Brain microvascular endothelial cell (primary cell): ENCODE measurements around the gene TMEM171.

Experiments used
- DNase-seq: peaks from one replicate; pipeline ENCODE4 v3.0.0-alpha.2; 2020
- H3K27ac ChIP-seq: fragments of 250-450 bp; sonication (Bioruptor Pico); 2 replicates; pipeline ENCODE4 v1.5.1; 2020; ENCODE audit warnings: mild to moderate bottlenecking, moderate library complexity
- H3K27me3 ChIP-seq: fragments of 250-450 bp; sonication (Bioruptor Pico); replicated peaks from 2 replicates; pipeline ENCODE4 v1.5.1; 2020; ENCODE audit warnings: mild to moderate bottlenecking
- H3K36me3 ChIP-seq: fragments of 250-450 bp; sonication (Bioruptor Pico); replicated peaks from 2 replicates; pipeline ENCODE4 v1.5.1; 2020; ENCODE audit warnings: mild to moderate bottlenecking
- H3K4me3 ChIP-seq: 2 replicates; pipeline ENCODE4 v1.5.1; 2011; ENCODE audit warnings: low read depth, mild to moderate bottlenecking, control low read depth, low read length, moderate library complexity
- in situ Hi-C: cut with HindIII; loops from 2 replicates; pipeline ENCODE4 v1.10.0; 2017; ENCODE audit warnings: low sequenced_read_pairs, low pct_ligation_motif_present
- TF ChIP-seq, protein P1 (sequence below): IDR thresholded peaks from 2 replicates; pipeline ENCODE4 v1.5.1; 2011; ENCODE audit warnings: low read depth, mild to moderate bottlenecking, moderate library complexity, low read length, control low read depth, inconsistent platforms; ENCODE audit errors: missing control alignments

The TMEM171 gene

DNA sequence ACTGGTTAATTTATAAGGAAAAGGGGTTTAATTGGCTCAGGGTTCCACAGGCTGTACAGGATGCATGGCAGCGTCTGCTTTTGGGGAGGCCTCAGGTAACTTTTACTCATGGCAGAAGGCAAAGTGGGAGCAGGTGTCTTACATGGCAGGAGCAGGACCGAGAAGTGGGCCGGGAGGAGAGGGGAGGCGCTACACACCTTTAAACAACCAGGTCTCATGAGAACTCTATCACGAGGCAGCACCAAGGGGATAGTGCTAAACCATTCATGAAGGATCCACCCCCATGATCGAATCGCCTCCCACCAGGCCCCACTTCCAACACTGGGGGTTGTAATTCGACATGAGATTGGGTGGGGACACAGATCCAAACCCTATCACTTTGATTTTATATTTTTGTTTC, 21.7 kb downstream of the TMEM171 start:
- DNase-seq, result no peak
- TF ChIP-seq, protein P1, sequence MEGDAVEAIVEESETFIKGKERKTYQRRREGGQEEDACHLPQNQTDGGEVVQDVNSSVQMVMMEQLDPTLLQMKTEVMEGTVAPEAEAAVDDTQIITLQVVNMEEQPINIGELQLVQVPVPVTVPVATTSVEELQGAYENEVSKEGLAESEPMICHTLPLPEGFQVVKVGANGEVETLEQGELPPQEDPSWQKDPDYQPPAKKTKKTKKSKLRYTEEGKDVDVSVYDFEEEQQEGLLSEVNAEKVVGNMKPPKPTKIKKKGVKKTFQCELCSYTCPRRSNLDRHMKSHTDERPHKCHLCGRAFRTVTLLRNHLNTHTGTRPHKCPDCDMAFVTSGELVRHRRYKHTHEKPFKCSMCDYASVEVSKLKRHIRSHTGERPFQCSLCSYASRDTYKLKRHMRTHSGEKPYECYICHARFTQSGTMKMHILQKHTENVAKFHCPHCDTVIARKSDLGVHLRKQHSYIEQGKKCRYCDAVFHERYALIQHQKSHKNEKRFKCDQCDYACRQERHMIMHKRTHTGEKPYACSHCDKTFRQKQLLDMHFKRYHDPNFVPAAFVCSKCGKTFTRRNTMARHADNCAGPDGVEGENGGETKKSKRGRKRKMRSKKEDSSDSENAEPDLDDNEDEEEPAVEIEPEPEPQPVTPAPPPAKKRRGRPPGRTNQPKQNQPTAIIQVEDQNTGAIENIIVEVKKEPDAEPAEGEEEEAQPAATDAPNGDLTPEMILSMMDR, result no peak
- Histone ChIP-seq H3K27me3 (no peaks in the 10 kb centered on the region), H3K27ac (no peak overlapping the region), H3K4me3 (no peak overlapping the region), H3K36me3 (no peaks in the 10 kb centered on the region)
- in situ Hi-C loops, result no loop called here

DNA sequence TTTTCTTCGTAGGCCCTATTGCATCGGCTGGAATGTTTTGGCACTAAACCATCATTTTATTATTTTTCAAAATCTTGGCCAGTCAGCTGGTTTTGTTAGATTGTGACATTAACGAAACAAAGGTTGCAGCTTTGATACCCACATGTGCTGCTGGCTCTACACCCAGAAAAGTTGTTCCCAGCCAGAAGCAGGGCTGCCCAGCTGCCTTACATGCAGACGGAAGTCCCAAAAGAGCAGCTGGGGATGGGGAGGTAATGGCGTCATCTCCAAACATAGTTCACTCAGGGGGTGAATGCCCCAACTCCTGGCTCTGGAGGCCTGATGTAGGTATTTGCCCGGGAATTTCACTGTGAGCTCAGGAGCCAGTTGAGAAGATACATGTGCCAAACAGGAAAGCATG, 23.3 kb downstream of the TMEM171 start:
- no peaks in the 10 kb centered on the region for H3K27me3 ChIP-seq
- TF ChIP-seq, protein P1, result no peak
- DNase-seq, result no peak
- in situ Hi-C loops, result no loop called here
- no peak overlapping the region for H3K4me3 ChIP-seq
- H3K36me3 ChIP-seq, result no peaks in the 10 kb centered on the region
- no peak overlapping the region for H3K27ac ChIP-seq

DNA sequence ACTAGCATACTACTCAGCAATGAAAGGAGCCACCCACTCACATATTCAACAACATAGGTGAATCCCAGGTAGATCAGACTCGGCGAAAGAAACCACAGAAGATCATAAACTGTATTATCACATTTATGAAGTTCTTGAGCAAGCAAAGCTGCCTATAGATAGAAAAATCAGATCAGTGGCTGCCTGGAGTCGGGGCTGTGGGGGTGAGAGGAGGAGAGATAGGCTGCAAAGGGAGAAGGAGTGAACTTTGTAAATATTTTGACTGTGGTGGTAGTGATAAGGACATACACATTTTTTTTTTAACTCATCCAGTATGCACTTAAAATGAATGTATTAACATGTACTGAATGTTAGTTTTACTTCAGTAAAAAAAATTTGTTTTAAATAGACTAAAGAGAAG, 29.2 kb downstream of the TMEM171 start:
- H3K4me3 ChIP-seq, result no peak overlapping the region
- in situ Hi-C loops, result no loop called here
- H3K27ac ChIP-seq, result no peak overlapping the region
- DNase-seq, result no peak
- TF ChIP-seq, protein P1, result no peak
- no peaks in the 10 kb centered on the region for H3K27me3 ChIP-seq
- H3K36me3 ChIP-seq, result no peaks in the 10 kb centered on the region

DNA sequence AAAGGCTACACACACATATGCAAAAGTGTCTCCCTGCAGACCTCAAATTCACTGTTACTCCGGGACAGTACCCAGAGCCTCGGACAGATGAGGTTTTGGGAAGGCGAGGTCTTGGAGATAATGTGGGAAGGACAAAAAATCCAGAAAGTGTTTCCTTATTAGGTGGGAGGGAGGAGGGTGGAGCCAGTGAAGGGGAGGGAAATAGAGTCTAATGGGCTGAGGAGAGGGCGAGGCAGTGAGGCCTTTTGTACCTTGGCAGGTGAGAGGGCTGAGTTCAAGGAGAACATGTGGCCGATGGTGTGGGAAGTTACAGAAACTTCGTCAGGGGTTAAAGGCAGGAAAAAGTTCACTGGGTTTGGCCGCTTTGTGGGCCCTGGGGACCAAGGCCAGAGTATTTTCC, 30.5 kb downstream of the TMEM171 start:
- DNase-seq, result no peak
- TF ChIP-seq, protein P1, result no peak
- no peak overlapping the region for H3K27ac ChIP-seq
- H3K36me3 ChIP-seq, result no peaks in the 10 kb centered on the region
- no peak overlapping the region for H3K4me3 ChIP-seq
- no peaks in the 10 kb centered on the region for H3K27me3 ChIP-seq
- in situ Hi-C loops, result no loop called here

DNA sequence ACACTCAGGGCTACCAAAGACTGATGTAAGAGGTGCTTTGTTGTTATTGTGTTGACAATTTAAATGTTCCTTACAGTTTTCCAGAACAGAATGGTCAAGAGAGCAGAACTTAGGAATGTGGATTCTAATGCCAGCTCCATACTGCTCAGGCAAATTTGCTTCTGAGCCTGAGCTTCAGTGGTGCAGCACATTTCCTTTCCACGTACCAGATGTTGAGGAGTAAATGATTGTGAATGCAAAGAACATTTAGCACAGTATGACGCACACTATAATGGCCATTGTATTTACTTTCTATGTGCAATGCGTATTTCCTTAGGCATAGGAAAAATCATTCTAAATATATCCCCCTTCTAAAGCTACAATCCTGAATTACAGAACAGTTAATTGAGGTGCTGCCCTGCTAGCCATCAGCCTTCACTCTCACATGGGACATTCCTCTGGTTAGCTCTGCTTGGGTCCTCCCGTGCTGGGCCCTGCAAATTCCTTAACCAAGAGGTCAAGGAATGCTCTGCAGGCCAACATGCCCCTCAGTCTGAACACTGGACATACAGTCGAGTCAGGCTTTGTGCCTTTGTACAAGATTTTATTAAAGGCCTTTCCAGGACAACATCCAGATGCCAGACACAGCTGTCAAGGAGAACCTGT, 31.5 kb downstream of the TMEM171 start:
- Histone ChIP-seq H3K27me3 (no peaks in the 10 kb centered on the region), H3K36me3 (no peaks in the 10 kb centered on the region), H3K27ac (no peak overlapping the region), H3K4me3 (no peak overlapping the region)
- TF ChIP-seq, protein P1, result no peak
- in situ Hi-C loops, result no loop called here
- DNase-seq, result peak; percentile 16
